ENCODE data around the gene SLC22A17.
"Not testable (repeated sequence)": the region's sequence is repeated elsewhere in the genome, so short reads cannot be mapped to it uniquely, and the experiment has no call there.

SLC22A17 gene

GRCh38 chr14:23352506-23353432, at the start of gene SLC22A17:
TSS of gene SLC22A17 (minus strand) at chr14:23352887.
- peak; percentile 69 for DNase-seq

GRCh38 chr14:23401291-23401690, 48.6 kb upstream of the SLC22A17 start:
- DNase-seq: no peak

GRCh38 chr14:23400496-23401149, 47.9 kb upstream of the SLC22A17 start:
- not testable (repeated sequence) for DNase-seq

- DNase-seq: no peak
Measured at GRCh38 chr14:23399591-23399990, 46.9 kb upstream of the SLC22A17 start.

- DNase-seq: no peak
Measured at GRCh38 chr14:23399136-23399535, 46.4 kb upstream of the SLC22A17 start.

- no peak for DNase-seq
Measured at GRCh38 chr14:23398348-23398747, 45.7 kb upstream of the SLC22A17 start.

- no peak for DNase-seq
Measured at GRCh38 chr14:23396781-23397407, 44.2 kb upstream of the SLC22A17 start.

- no peak for DNase-seq
Measured at GRCh38 chr14:23396126-23396525, 43.4 kb upstream of the SLC22A17 start.

- no peak for DNase-seq
Measured at GRCh38 chr14:23392613-23393012, 39.9 kb upstream of the SLC22A17 start.

GRCh38 chr14:23389871-23390270, 37.2 kb upstream of the SLC22A17 start:
- not testable (repeated sequence) for DNase-seq

GRCh38 chr14:23389396-23389795, 36.7 kb upstream of the SLC22A17 start:
- DNase-seq: no peak

- DNase-seq: no peak
Measured at GRCh38 chr14:23388996-23389395, 36.3 kb upstream of the SLC22A17 start.

GRCh38 chr14:23387916-23388882, 35.5 kb upstream of the SLC22A17 start:
- no peak for DNase-seq

GRCh38 chr14:23386999-23387398, 34.3 kb upstream of the SLC22A17 start:
- no peak for DNase-seq

- not testable (repeated sequence) for DNase-seq
Measured at GRCh38 chr14:23386266-23386657, 33.6 kb upstream of the SLC22A17 start.

- no peak for DNase-seq
Measured at GRCh38 chr14:23385642-23386265, 33.1 kb upstream of the SLC22A17 start.

- no peak for DNase-seq
Measured at GRCh38 chr14:23385244-23385641, 32.6 kb upstream of the SLC22A17 start.

- no peak for DNase-seq
Measured at GRCh38 chr14:23384364-23385080, 31.8 kb upstream of the SLC22A17 start.

GRCh38 chr14:23382731-23383440, 30.2 kb upstream of the SLC22A17 start:
- DNase-seq: no peak

- DNase-seq: no peak
Measured at GRCh38 chr14:23382276-23382675, 29.6 kb upstream of the SLC22A17 start.

- DNase-seq: peak; percentile 73
Measured at GRCh38 chr14:23381871-23382270, 29.2 kb upstream of the SLC22A17 start.

Measured in NCI-H526 treated with DMSO at 0.1 percent for 48 hours (cell line).